ENCODE results near the gene FCRL4. TPM values are rescaled to one million over a fixed set of nuclear protein-coding genes. Genes with fewer than 3 reads are reported as not detected.

FCRL4 gene
- not detected for polyA plus RNA-seq (ENCODE audit: insufficient read length in 3 of 3)
- long read RNA-seq, donor 1 = 0 reads
- long read RNA-seq, donor 2 = 0 reads
- long read RNA-seq, donor 3 = 0 reads
- long read RNA-seq, donor 4 = 0 reads
- long read RNA-seq, donor 5 = 0 reads
- long read RNA-seq, donor 6 = 0 reads
- long read RNA-seq, donor 7 = 0 reads
- long read RNA-seq, donor 8 = 0 reads
- long read RNA-seq, donor 9 = 0 reads
- long read RNA-seq, donor 10 = 0 reads
- long read RNA-seq, donor 11 = 0 reads
- long read RNA-seq, donor 12 = 0 reads
- long read RNA-seq, donor 13 = 0 reads
- long read RNA-seq, donor 14 = 0 reads
- long read RNA-seq, donor 15 = 0 reads
- long read RNA-seq, donor 16 = 0 reads

- DNase-seq = no peak
These were observed at the start of gene FCRL4 for GRCh38 chr1:157597959-157598667. Gene FCRL4, minus strand, starts transcription at chr1:157598085. Its CDS starts 141 bp downstream, at chr1:157597944.

GRCh38 chr1:157646144-157646543, 48.3 kb upstream of the FCRL4 start:
- no peak for DNase-seq

- DNase-seq = no peak
These were observed 43.3 kb upstream of the FCRL4 start for GRCh38 chr1:157641177-157641576.

DNA sequence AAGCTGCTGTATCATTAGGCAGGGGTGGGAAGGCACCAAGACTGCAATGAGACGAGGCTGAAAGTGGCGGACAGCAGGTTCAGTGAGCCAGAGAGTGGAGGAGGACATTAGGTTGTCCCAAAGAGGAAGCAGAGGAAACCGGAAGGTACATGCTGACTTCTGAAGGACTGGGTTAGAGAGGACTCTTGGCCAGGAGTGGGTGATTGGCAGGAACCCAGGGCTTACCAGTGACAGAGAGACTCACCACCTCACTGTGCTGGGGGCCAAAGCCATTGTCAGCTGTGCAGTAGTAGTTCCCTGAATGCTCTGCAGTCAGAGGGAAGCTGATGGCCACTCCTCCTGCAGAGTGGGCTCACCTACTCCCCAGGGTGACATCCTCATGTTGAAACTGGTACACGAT, 41.9 kb upstream of the FCRL4 start:
- no peak for DNase-seq

GRCh38 chr1:157628773-157629172, 30.9 kb upstream of the FCRL4 start:
- no peak for DNase-seq

GRCh38 chr1:157626099-157626498, 28.2 kb upstream of the FCRL4 start:
- no peak for DNase-seq

DNA sequence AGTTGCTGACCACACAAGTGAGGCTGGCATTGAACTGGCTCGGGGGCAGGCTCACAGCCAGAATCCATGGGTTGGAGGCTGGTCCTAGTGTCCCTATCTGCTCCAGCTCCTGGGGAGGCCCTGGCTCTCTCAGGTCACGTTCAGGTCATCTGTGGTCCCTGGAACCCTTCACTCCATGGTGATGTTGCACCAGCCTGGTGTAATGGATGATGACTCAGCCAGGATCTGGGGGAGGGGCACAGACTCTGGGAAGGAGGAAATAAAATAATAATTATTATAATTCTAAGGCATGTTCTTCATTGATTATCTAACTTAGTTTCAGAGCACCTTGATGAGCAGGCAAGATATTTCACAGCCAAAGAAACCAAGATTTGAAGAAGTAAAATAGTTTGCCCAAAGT, 26.6 kb upstream of the FCRL4 start:
- DNase-seq = no peak

DNA sequence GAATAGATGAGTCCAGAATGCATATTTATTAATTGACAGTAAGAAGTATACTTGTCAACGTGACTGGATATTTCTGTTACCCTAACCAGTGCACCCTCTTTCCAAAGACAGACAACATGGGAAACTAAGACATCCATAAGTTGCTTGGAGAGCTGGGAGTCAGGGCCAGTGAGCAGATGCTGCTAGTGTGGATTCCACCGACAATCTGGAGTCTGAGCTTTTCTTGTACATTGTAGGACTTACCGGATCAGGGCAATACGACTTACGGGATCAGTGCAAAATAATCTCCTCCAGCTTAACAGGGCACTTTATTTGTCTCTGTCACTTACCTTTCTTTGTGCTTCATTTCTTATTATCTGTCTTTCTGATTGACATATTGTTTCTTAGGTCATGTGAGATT, 24.6 kb upstream of the FCRL4 start:
- DNase-seq = no peak

DNA sequence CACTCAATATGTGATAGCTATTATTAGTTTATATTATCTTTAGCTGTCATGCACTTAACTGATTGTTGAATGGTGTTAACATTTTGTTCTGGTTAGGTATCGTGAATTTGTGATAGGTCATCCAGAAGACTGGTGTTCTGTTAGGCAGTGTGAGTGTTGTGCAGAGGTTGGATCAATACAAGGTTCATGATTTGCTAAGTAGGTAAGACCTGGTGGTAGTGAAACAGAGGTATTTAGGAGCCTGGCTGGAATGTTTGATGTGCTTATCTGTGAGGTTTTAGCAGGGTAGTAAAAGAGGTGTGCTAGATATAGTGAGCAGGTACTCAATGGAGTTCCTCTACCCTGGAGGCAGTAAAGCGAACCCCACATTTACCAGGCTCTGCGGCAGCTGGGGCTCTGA, 20.3 kb upstream of the FCRL4 start:
- no peak for DNase-seq

GRCh38 chr1:157600236-157600635, 2.4 kb upstream of the FCRL4 start:
- DNase-seq = no peak

GRCh38 chr1:157596384-157596783, 1.5 kb downstream of the FCRL4 start:
- DNase-seq = no peak

GRCh38 chr1:157595356-157595755, 2.5 kb downstream of the FCRL4 start:
- DNase-seq = no peak

DNA sequence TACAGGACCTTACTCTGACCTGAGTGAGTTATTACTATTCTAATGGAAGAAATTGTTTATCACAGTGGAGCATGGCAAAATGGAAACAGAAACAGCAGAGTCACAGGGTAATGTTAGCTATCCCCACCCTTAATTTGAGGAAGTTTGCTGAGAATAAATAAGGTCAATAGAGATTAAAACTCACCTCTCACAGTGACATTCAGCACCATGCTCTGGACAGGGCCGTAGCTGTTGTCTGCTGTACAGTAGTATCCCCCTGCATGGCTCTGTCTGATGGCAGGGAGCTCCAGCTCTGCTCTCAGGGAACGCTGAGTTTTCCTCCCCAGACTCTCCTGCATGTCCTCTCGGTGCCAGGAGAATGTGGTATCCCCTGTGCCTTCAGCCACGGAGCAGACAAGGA, 11.9 kb downstream of the FCRL4 start:
- no peak for DNase-seq

DNA sequence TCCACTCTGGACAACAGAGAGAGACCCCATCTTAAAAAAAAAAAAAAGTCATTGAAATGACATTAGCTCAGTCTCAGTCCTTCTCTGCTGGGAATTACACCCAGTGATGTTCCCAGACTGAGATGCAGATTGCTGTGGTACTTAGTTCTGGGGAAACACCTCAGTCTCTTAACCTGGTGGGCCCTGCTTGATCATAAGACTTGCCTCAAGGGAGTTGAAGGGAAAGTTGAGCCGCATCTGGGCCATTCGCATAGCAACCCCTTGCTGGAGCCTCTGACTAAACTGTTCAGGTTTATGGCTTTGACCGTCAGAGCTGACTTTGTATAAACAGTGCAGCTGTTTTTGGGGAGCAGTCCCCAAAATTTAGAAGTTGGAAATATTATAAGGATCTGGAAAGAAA, 13.4 kb downstream of the FCRL4 start:
- no peak for DNase-seq

DNA sequence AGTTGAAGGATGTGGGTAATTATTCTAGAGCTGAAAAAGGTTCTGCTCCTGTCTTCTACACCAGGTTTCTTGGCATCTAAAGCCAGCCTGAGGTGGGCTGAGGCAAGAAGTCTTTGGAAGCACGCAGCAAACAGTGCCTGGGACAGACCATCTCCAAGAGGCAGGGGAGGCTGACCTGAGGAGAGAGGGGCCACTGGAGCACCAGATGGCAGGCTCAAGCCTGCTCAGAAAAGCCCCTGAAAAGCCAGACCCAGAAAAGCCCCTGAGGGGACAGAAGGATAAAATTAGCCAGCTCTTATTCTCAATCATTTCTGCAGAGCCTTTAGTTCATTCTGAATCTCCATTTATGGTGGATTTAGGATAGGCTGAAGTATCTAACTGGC, 17.1 kb downstream of the FCRL4 start:
- DNase-seq = no peak

DNA sequence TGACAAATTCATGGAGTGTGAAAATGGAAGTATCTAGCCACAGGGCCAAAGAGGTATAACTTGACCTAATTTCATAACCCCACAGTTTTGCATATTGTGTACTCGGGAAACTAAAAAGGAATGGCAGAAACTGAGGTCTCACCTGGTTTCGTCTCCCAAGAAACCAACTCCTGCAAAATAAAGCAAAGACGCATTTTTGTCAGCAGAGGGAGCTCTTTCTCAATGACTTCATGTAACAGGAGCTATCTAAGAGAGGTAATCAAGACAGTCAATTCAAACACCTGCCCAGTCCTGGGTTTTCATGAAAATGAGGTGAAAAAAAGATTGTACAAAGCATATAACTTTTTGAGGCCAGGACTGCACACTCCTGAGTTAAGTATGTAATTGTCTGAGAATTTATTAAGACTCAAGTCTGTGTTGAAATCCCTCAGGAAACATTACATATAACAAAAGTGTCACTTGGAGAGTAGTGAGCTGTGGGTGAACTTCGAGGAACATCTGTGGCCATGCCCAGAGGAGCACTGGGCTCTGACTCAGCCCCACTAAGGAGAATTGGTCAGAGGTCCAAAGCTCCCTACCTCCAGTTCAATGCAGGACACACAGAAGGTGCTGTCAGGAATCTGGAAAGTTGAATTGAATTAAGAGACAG, 17.6 kb downstream of the FCRL4 start:
- DNase-seq = peak; percentile 71

- no peak for DNase-seq
These were observed 20.5 kb downstream of the FCRL4 start for GRCh38 chr1:157577420-157577819.

DNA sequence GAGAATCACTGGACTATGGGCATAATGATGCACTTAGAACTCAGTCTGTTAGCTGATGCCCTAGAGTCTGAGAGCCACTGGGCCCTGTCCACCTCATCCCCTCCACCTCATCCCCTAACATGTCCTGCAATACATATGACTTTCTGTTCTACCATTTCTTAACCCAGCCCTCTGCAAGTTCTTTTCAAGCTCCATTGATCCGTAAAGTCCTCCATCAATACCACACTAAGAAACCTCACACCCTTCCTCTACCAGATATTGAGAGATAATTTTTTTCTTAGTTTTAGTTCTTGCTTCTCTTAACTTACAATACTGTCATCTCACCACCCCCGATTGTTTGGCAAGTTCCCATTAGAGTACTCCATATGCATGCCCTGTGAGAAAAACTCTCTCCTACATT, 22.1 kb downstream of the FCRL4 start:
- DNase-seq = no peak

- no peak for DNase-seq
These were observed 23.0 kb downstream of the FCRL4 start for GRCh38 chr1:157574836-157575235.

DNA sequence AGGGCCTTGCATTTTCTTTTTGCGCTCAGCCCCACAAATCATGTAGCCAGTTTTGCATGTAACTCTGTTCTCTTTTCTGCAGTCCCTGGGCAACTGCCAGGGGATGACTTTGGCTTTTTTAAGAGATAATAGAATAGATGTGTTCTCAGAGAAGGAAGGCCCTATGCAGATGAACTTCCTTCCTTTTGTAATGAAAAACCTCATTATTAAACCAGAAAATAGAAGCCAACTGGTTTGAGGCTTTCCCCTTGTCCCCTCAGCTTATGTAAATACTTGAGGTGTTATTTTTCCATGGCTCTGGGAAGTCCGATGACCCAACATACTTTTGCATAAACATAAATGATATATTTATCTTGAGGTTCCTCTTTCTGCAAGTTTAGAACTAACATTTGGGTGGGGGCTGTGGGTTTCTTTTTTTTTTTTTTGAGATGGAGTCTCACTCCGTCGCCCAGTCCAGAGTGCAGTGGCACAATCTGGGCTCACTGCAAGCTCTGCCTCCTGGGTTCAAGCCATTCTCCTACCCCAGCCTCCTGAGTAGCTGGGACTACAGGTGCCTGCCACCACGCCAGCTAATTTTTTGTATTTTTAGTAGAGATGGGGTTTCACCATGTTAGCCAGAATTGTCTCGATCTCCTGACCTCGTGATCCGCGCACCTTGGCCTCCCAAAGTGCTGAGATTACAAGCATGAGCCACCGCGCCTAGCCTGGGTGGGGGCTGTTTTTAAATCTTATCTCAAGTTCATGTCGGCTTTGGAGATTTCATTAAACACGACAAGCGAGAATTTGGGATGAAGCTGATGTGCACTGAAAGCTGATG, 31.2 kb downstream of the FCRL4 start:
- no peak for DNase-seq

- no peak for DNase-seq
These were observed 35.4 kb downstream of the FCRL4 start for GRCh38 chr1:157562515-157562914.

- DNase-seq = no peak
These were observed 39.8 kb downstream of the FCRL4 start for GRCh38 chr1:157558119-157558518.
